GM08714 (cell line): ENCODE results near the gene CRIM1.

Experiments
- H3K4me3 ChIP-seq: fragments of 200-500 bp; sonication (Bioruptor generic); 2 replicates; pipeline ENCODE4 v1.5.1; 2014; ENCODE audit warnings: mild to moderate bottlenecking, low read length, inconsistent platforms
- ZNF274 ChIP-seq: IDR thresholded peaks from 2 replicates; pipeline ENCODE4 v1.6.1; 2012; ENCODE audit warnings: mild to moderate bottlenecking, low read depth, low read length

The CRIM1 gene

GRCh38 chr2:36570416-36570815 is 214.8 kb downstream of the CRIM1 start:
- no peak for TF ChIP-seq ZNF274
- H3K4me3 ChIP-seq: no peak overlapping the region

GRCh38 chr2:36572054-36572718 is 216.6 kb downstream of the CRIM1 start:
- no peak for TF ChIP-seq ZNF274
- no peak overlapping the region for H3K4me3 ChIP-seq

- no peak for TF ChIP-seq ZNF274
- H3K4me3 ChIP-seq: no peak overlapping the region
These were observed 217.1 kb downstream of the CRIM1 start for GRCh38 chr2:36572719-36573059.

GRCh38 chr2:36573165-36573564 is 217.6 kb downstream of the CRIM1 start:
- no peak overlapping the region for H3K4me3 ChIP-seq

GRCh38 chr2:36574560-36574959 is 219.0 kb downstream of the CRIM1 start:
- no peak for TF ChIP-seq ZNF274
- H3K4me3 ChIP-seq: no peak overlapping the region

More at GRCh38 chr2:36573165-36573564, 217.6 kb downstream of the CRIM1 start:
- TF ChIP-seq ZNF274: no peak

- TF ChIP-seq ZNF274: no peak
- H3K4me3 ChIP-seq: no peak overlapping the region
These were observed 222.3 kb downstream of the CRIM1 start for GRCh38 chr2:36577884-36578283.

GRCh38 chr2:36578343-36579296 is 223.0 kb downstream of the CRIM1 start:
- no peak for TF ChIP-seq ZNF274
- H3K4me3 ChIP-seq: no peak overlapping the region; the same call in 1 of the 2 replicates

- no peak overlapping the region for H3K4me3 ChIP-seq
- no peak for TF ChIP-seq ZNF274
These were observed 223.7 kb downstream of the CRIM1 start for GRCh38 chr2:36579297-36579664.

- TF ChIP-seq ZNF274: no peak
These were observed 227.0 kb downstream of the CRIM1 start for GRCh38 chr2:36582538-36582937.

GRCh38 chr2:36582951-36583350 is 227.4 kb downstream of the CRIM1 start:
- TF ChIP-seq ZNF274: no peak
- no peak overlapping the region for H3K4me3 ChIP-seq

More at GRCh38 chr2:36582538-36582937, 227.0 kb downstream of the CRIM1 start:
- no peak overlapping the region for H3K4me3 ChIP-seq

- no peak for TF ChIP-seq ZNF274
- no peak overlapping the region for H3K4me3 ChIP-seq
These were observed 228.7 kb downstream of the CRIM1 start for GRCh38 chr2:36584148-36584794.

GRCh38 chr2:36586672-36587071 is 231.1 kb downstream of the CRIM1 start:
- TF ChIP-seq ZNF274: no peak
- no peak overlapping the region for H3K4me3 ChIP-seq

GRCh38 chr2:36587101-36587500 is 231.5 kb downstream of the CRIM1 start:
- TF ChIP-seq ZNF274: no peak
- H3K4me3 ChIP-seq: no peak overlapping the region

GRCh38 chr2:36587556-36587955 is 232.0 kb downstream of the CRIM1 start:
- TF ChIP-seq ZNF274: no peak
- no peak overlapping the region for H3K4me3 ChIP-seq
